ENCODE measurements around the gene SHISA5.

Gene SHISA5

DNA sequence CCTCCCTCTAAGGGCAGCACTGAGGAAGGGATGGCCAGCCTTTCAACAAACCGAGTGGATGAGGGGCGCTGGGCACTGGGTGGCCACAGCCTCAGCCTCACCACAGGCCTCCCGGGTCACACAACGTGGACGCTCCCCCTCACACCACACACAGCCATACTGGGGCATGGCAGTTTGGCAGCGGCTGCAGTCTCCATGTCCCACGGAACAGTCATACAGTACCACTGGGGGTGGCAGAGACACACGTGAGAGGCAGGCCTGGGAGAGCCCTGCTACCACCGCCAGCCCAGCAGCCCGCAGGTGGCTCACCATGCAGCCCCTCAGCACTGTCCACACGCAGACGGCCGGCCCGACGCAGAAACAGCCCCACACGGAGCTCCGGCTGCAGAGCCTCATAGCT, 85.8 kb downstream of the SHISA5 start:
- Histone ChIP-seq H3K79me2 (ENCODE audit: insufficient read depth, low read length) (no peaks in the 10 kb centered on the region), H3K27ac (ENCODE audit: low read length) (no peak overlapping the region), H4K20me1 (ENCODE audit: insufficient read depth, low read length) (0 out of 2 replicates have a peak, but pooled peaks cover 2% of the 10 kb centered on the region), H3K36me3 (ENCODE audit: insufficient read depth, low read length) (no peaks in the 10 kb centered on the region), H3K27me3 (ENCODE audit: insufficient read depth, low read length, poor library complexity) (no peaks in the 10 kb centered on the region), H3K4me1 (ENCODE audit: insufficient read depth, low read length) (no peaks in the 10 kb centered on the region), H2AFZ (ENCODE audit: low read depth, low read length) (no peak overlapping the region), H3K9me3 (ENCODE audit: insufficient read depth, low read length, severe bottlenecking) (no peaks in the 10 kb centered on the region), H3K4me2 (ENCODE audit: insufficient read depth, low read length) (no peak overlapping the region), H3K9ac (ENCODE audit: low read depth, low read length) (no peak overlapping the region), H3K4me3 (ENCODE audit: low read depth in 1 of 2, low read length in 2 of 2) (no peak overlapping the region)
- DNase-seq (no peak), ATAC-seq (ENCODE audit: insufficient read depth, low read depth) (no peak)
- no peak for TF ChIP-seq EZH2 (IDR thresholded peaks at IDR 0.05; ENCODE audit: borderline replicate concordance, low read depth, low read length, severe bottlenecking)
- TF ChIP-seq, protein P1, sequence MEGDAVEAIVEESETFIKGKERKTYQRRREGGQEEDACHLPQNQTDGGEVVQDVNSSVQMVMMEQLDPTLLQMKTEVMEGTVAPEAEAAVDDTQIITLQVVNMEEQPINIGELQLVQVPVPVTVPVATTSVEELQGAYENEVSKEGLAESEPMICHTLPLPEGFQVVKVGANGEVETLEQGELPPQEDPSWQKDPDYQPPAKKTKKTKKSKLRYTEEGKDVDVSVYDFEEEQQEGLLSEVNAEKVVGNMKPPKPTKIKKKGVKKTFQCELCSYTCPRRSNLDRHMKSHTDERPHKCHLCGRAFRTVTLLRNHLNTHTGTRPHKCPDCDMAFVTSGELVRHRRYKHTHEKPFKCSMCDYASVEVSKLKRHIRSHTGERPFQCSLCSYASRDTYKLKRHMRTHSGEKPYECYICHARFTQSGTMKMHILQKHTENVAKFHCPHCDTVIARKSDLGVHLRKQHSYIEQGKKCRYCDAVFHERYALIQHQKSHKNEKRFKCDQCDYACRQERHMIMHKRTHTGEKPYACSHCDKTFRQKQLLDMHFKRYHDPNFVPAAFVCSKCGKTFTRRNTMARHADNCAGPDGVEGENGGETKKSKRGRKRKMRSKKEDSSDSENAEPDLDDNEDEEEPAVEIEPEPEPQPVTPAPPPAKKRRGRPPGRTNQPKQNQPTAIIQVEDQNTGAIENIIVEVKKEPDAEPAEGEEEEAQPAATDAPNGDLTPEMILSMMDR (IDR thresholded peaks at IDR 0.05; ENCODE audit: borderline replicate concordance, extremely low read depth, low read length, poor library complexity, severe bottlenecking): no peak
